Stomach (tissue), 4 donors: Measurements from ENCODE around the gene USP6NL.

Experiments used
- CTCF ChIP-seq, 7 experiments: fragments of 450-650 bp in 4 of 7; fragments of 200-600 bp in 3 of 7; sonication (generic) in 3 of 7; IDR thresholded peaks; one replicate each; pipeline ENCODE4 v1.5.1; 2016 to 2019; ENCODE audit warnings: antibody characterized with exemption in 7 of 7, control low read depth in 2 of 7, mild to moderate bottlenecking in 1 of 7
- EP300 ChIP-seq: sonication (generic); formaldehyde crosslinking; IDR thresholded peaks from one replicate; pipeline ENCODE4 v1.6.1; 2017; ENCODE audit warnings: antibody characterized with exemption
- POLR2A ChIP-seq, 4 donors: fragments of 450-650 bp; IDR thresholded peaks; one replicate each; pipeline ENCODE4 v1.6.1; 2016; ENCODE audit warnings: antibody characterized with exemption in 4 of 4, control low read depth in 2 of 4, mild to moderate bottlenecking in 1 of 4, moderate library complexity in 1 of 4
- POLR2AphosphoS5 ChIP-seq, 3 donors: sonication (generic); formaldehyde crosslinking; IDR thresholded peaks; one replicate each; pipeline ENCODE4 v1.6.1; 2016; ENCODE audit warnings: antibody characterized with exemption in 3 of 3

GRCh38 chr10:11454160-11454559 is 157.3 kb downstream of the USP6NL start:
- TF ChIP-seq CTCF (IDR thresholded peaks at IDR 0.05), result no peak
- TF ChIP-seq POLR2A (IDR thresholded peaks at IDR 0.05), result no peak
- TF ChIP-seq POLR2AphosphoS5 (IDR thresholded peaks at IDR 0.05), result no peak
- no peak for TF ChIP-seq EP300
